Measurements from ENCODE around the gene ACBD6.

Gene ACBD6

GRCh38 chr1:180252638-180253536 is 249.5 kb downstream of the ACBD6 start:
- DNase-seq: peak; percentile 12 to 55 (median 34)

GRCh38 chr1:180251526-180252305 is 250.7 kb downstream of the ACBD6 start:
- DNase-seq: no peak

- DNase-seq: no peak
Observed at GRCh38 chr1:180250883-180251509, 251.4 kb downstream of the ACBD6 start.

DNA sequence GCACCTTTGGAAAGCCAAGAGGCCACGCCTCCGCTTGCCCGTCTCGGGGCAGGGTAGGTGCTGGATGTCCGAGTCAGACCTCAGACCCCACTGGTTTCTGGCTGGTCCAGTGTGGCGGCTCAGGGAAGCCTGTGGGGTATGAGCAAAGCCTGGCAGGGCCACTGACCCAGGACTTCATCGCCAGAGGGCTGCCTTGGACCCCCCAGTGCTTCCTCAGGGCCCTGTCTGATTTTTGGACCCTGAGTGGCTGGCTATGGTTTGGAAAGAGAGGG is 251.9 kb downstream of the ACBD6 start:
- DNase-seq: no peak

GRCh38 chr1:180249725-180250498 is 252.5 kb downstream of the ACBD6 start:
- DNase-seq: no peak

- no peak for DNase-seq
Observed at GRCh38 chr1:180248731-180249681, 253.4 kb downstream of the ACBD6 start.

- DNase-seq: no peak
Observed at GRCh38 chr1:180248176-180248575, 254.2 kb downstream of the ACBD6 start.

DNA sequence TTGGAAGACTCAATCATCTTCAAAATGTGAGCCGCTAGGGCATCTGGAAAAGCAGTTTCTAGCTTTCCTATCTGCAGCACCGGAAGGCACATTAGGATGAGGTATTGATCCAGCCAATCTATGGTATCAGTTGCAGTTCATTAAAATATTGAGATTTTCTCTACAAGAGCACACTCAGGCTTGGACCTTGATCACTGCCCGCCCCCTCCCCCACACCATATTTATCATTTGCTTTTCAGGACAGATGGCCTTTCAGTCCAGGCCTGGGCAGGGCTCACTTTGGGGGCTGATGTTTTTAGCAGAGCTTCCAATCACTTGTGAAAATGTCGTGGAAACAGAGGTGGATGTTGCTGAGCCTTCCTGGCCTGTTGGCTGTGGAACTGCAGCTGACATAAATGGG is 254.8 kb downstream of the ACBD6 start:
- DNase-seq: no peak

DNA sequence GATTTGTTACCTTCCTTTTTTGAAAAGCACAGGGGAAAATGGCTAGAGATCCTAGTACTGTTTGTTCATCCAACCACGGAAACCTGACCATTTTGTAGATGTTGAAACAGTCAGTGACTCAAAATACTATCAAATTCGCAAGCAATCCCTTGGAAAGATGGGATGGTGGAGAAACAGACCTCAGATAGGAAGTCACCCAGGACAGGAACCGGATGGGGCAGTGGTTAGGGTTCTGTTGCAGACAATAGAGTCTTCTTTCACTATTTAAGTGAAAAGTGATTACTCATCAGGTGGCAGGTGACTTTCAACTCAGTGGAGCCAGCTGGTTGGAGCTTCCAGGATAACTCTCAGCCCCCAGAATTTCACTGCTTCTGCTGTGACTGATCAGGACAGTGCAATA is 255.3 kb downstream of the ACBD6 start:
- DNase-seq: no peak

DNA sequence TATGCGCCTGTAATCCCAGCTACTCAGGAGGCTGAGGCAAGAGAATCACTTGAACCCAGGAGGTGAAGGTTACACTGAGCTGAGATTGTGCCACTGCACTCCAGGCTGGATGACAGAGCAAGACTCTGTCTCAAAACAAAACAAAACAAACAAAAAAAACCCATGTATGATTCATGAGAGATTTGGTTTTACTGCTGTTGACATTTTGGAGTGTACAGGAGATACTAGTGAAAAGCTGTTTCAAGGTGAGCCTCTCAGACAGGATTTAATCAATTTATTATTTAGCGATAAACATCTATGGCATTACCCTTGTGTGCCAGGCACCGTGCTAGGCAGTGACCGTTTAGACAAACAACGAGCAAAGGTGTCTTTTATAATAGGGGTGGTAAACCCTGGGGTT is 255.8 kb downstream of the ACBD6 start:
- DNase-seq: no peak

DNA sequence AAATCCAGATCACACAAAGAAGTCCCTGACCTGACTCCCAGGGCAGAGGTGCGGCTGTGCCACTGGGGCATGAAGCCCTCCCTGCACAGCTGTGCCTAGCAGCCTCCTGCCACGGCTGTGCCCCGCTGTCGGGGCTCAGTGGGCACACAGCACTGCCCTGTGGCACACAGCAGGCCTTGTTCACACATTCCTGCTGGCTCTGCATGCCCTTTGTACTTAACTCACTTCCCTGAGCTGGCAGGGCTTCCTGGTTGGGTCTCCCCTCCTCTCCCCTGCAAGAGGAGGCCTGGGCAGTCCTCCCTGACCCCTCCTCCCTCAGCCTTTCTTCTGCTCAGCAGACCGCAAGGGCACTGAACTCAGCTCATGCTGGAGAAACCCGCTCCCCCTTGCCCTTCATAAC is 257.5 kb downstream of the ACBD6 start:
- DNase-seq: no peak

DNA sequence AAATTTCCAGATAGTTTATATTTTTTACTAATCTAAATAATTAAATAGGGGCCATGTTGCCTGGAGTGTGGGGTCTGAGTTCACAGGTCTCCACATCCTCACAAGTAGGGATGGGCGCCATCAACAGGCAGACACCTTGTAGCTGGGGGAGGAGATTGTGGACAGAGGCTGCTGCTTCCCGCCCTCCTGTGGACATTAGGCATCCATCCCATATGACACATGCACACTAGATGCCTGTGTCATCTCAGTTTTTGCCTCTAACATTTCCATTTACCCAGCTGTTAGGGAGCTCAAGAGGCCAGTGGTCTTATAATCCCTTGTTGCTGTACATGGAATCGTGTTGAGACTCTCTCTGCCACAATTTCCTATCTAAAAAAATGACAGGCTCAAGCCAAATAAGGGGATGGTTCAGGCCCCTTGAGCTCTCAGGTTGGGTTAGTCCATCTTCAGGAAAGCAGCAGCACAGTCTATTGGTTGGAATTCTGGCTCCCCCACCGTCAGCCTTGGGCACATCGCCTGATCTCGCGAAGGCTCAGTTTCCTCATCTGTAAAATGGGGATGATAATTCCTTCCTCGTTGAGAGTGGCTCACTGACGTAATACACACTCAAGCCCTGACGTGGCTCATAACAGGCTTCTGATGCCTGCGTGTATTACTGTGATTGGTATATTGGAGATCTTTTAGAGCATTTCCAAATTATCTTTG is 258.7 kb downstream of the ACBD6 start:
- no peak for DNase-seq

GRCh38 chr1:180241716-180242544 is 260.4 kb downstream of the ACBD6 start:
- no peak for DNase-seq

DNA sequence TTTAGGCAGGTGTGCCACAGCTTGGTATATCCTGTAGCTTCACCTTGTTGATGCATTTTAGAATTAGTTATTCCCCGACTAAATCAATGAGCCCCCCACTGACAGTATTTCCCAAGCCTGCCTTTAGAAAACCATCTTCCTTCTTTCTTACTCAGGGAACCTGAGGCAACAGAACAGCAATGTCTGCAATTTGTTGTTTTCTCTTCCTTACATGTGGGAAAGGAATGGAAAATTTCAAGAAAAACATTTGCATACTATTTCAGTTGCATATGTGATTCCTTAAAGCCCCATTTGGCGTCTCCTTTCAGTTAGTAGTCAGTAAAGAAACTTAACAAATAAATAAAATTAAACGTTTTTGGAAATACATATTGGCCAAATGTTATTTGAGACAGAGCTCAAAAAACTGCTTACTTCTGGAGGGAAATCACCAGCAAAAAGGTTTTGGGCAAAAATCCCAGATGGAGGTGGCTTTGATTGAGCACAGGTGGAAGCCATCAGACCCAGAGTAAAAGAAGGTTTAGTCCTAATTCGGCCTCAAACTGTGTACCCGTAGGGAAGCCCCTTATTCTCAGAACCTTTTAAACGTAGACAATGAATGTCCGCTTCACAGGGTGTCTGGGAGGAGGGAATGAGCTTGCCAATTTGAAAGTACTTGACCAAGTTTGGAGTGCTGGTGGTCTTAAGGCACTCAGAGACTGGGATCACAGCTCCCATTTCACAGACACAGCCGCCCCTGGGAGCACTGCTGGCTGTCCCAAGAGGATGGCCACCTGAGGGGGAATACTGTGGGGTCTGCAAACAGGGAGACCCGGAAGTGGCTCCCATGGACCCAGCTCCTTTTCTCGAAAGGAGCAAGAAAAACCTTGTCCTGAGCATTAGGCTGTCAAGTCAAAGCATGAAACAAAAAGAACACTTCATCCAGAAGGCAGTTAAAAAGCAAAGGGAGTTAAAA is 263.0 kb downstream of the ACBD6 start:
- DNase-seq: no peak

- no peak for DNase-seq
Observed at GRCh38 chr1:180238675-180239074, 263.7 kb downstream of the ACBD6 start.
